NOMO-1 treated with DMSO at 0.1 percent for 48 hours (cell line): Measurements from ENCODE around the gene ZNF366.

ENCODE experiments used
- DNase-seq: peaks from one replicate; lab custom pipeline; 2025; ENCODE audit not compliant: unreplicated experiment; lab: John Stamatoyannopoulos, UW

ZNF366 gene

GRCh38 chr5:72523960-72524582 is 16.9 kb upstream of the ZNF366 start:
- DNase-seq = peak; percentile 78

DNA sequence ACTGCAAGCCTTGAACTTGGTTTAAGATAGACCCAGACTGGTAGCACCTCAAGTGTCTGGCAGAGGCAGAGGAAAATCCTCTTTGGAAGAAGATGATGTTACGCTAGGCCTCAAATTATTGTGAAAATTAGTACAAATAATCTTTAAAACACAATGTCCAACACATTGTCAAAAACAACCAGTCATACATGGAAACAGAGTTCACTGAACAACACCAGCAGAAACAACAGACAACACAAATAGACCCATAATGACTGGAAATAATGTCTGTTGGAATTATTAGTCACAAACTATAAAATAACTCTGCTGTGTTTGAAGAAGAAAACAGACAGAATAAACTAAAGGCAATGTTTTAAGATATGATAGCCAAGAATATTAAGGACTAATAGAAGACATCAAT is 15.4 kb upstream of the ZNF366 start:
- DNase-seq = no peak

DNA sequence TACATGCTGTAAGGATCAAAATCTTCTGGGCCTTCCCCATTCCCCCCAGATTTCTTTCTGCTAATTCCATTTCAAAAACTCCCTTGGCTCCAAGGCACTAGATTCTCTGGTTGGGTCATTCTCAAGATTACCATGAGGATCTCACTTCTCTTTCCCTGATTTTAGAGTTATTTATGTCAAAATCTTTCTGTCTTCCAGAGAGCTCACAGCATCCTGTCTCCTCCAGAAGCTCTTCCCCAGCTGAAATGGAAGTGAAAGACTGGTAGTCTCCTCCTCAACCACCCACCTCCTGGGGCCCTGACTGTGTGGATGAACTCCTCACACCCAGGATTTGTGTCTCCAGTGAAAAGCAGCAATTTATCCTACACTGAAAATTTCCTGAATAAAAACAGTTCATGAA is 11.9 kb upstream of the ZNF366 start:
- DNase-seq = no peak

- DNase-seq = peak; percentile 89
Observed at GRCh38 chr5:72518001-72518683, 10.9 kb upstream of the ZNF366 start.

DNA sequence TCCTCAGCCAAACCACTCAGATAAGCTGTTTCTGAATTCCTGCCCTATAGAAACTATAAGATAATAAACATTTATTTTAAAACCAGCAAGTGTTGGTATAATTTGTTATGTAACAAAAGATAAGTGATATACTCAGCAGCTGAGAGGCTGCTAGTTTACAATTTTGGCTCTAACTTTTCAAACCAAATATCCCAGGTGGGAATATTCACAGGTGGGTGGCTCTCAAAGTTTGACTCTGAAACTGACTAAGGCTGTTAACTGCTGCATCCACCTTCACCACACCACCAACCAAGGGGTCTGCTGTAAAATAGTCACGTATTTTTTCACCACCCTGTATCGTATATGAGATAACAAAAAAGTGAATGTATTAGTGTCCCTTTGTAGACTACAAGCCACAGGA is 9.7 kb upstream of the ZNF366 start:
- DNase-seq = no peak

DNA sequence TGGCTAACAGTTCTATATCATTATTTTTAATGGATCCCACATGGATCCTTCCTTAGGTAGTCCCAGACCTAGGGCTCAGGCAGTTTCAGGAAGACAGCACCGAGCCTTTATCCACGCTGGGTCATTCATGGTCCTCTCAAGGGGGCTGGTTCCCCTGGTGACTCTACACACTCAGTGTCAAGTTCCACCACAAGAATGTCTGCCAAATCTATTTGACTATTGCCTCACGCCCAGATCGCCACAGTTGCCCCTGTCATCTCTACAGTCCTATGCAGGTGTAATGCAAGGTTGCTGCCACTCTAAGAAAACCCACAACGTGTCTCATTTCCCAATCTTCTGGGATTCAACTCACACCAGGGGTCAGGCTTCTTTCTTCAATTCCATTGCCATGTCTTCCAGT is 8.0 kb upstream of the ZNF366 start:
- DNase-seq = no peak

DNA sequence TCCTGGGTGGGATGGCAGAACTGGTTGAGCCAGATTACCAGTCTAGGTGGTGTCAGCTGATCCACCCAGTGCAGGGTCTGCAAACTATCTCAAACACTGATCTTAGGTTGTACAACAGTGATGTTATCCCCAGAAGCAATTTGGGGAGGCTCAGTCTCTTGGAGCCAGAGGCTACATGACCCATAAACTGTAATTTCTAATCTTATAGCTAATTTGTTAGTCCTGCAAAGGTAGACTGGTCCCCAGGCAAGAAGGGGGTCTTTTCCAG is 5.3 kb upstream of the ZNF366 start:
- no peak for DNase-seq

GRCh38 chr5:72511774-72512592 is 4.8 kb upstream of the ZNF366 start:
- peak; percentile 45 for DNase-seq

- DNase-seq = no peak
Observed at GRCh38 chr5:72511366-72511765, 4.2 kb upstream of the ZNF366 start.

DNA sequence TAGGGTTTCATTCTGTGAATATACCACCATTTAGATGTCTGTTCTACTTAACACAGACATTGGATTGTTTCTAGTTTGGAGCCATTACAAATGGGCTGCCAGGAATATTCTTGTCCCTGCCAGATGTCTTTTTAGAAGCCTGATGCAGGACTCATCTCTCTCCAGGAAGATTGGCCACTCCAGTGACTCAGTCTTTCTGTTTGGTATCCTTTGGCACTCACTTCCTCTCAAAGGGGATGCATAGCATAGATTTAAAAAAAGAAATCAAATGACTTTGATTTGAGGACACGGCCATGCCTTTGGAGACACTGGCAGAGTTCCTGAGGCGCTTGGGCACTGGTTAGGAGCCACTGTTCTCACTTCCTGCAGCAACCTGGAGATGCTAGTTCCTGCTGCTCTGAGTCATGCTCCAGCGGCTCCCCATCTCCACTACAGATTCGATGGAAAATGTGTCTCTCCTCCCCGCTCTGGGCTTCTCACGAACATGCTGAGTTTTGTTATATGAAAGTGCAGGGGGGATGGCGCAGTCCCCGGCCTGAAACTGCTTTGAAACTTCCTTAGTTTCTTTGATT is 3.5 kb upstream of the ZNF366 start:
- DNase-seq = peak; percentile 91

GRCh38 chr5:72509401-72509800 is 2.2 kb upstream of the ZNF366 start:
- DNase-seq = no peak

- peak; percentile 91 for DNase-seq
Observed at GRCh38 chr5:72508241-72509170, 1.3 kb upstream of the ZNF366 start.

DNA sequence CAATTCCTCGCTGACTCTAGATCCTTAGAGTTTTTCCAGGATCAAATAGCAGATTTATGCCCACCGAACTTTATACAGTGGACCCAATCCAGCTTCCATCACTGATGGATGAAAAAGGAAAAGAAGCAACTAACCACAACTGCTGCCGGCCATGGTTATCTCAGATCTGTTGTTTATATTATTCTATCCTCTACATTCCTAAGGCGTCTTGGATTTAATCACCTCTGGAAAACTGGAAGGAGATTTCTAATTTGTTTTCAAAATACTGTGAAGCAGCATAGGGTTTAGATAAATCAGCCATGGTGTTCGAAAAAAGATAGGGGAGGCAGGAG is 663 bp upstream of the ZNF366 start:
- DNase-seq = no peak

- DNase-seq = no peak
Observed at GRCh38 chr5:72506158-72506549, 1.1 kb downstream of the ZNF366 start.

GRCh38 chr5:72505539-72506157 is 1.6 kb downstream of the ZNF366 start:
- peak; percentile 66 for DNase-seq

GRCh38 chr5:72505016-72505415 is 2.2 kb downstream of the ZNF366 start:
- no peak for DNase-seq

DNA sequence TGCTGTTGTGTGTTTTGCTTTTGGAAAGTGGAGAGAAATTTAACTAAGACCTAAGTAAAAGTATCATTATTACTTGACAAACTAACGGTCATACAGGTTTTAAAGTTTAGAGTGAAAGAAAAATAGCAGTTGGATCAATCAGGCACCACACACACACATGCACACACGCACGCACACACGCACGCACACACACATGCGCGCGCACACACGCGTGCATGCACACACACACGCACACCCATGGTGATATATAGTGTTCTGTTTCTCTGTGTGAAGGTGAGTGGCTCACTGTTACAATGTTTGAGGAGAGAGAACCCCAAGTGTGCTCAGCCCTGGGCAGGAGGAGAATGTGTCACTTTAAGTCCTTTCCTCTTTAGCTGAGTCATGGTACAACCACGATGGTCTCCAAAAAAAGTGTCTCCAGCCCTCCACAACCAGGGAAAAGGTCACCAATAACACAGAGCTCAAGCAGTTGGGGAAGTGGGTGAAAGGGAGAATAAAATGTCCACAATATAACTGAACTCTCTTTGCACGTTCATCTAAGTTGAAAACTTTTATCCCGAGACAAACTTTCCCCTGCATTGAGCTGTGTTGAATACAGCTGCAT is 3.2 kb downstream of the ZNF366 start:
- peak; percentile 66 for DNase-seq

- DNase-seq = no peak
Observed at GRCh38 chr5:72501488-72501887, 5.7 kb downstream of the ZNF366 start.

DNA sequence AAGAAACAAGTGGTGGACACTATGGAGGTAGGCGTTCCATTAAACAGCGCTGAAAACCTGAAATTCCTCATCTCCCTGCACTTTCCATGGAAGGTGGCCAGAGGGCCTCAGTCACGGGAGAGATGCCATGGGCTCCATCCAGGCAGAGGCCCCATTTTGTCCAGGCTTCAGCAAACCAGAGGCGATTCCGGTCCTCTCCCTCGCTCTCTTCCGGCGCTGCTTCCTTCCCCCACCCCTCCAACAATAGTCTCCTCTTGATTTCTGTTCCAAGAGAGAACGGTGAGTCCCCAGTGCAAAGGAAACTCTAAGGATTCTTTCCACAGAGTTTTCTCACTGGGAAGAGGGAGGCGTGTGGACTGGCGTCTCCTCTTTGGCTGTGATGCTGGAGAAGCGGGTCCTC is 7.5 kb downstream of the ZNF366 start:
- no peak for DNase-seq

DNA sequence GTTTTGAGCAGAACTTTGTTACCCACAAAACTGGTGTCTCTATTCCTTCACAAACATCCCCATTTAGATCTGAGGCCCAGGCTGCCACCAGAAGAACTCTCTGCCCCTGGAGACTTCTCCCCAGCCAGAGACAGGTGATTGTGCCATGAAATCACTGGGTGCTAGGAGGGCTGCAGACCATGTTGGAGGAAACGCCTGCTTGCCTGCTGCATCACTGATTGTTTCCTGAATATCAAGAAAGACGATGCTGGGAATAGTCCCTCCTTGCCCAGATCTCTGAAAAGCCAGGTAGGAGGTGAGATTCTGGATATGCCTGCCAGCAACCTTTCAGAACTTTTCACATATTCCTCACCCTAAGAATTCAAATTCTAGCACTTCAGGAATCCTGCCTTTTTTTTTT is 8.1 kb downstream of the ZNF366 start:
- DNase-seq = no peak
